Adipose tissue (tissue), 3 donors: ENCODE results near the gene ABCA7. TPM values are rescaled to one million over a fixed set of nuclear protein-coding genes. Genes with fewer than 3 reads are reported as not detected.

Experiments
- H3K27ac ChIP-seq: one replicate; pipeline ENCODE4 v1.5.1; 2013; ENCODE audit warnings: low read depth, low read length
- WGBS, 3 donors: extraction: QIAGEN DNeasy Blood & Tissue Kit; methylation state at CpG; one replicate each; pipeline ENCODE4 v1.1.7; 2013; 5-methylcytosine and 5-hydroxymethylcytosine counted together
- polyA plus RNA-seq, 3 donors: library from polyadenylated mRNA; stranded (reverse); fragments of 200-250 nt; gene quantifications; one replicate each; pipeline ENCODE4 v1.2.3, GENCODE V29; 2013
- donor health status: healthy with polysubstance abuse.
- donor health status: Bipolar disorder and iron deficiency.
- donor health status: healthy.

Gene ABCA7
- polyA plus RNA-seq, 3 donors, result 9.6 to 26.2 (median 14.7) TPM

- H3K27ac ChIP-seq, result no peak overlapping the region
- WGBS, 3 donors, result 3 to 5% (median 4%) methylated on average over 38 to 72 of the region's 73 CpGs
These were observed 39.0 kb upstream of the ABCA7 start for GRCh38 chr19:1000591-1001537.

- 8 to 12% (median 10%) methylated on average over 17 to 20 of the region's 20 CpGs for WGBS, 3 donors
- H3K27ac ChIP-seq, result no peak overlapping the region
These were observed 38.3 kb upstream of the ABCA7 start for GRCh38 chr19:1001538-1002166.

- H3K27ac ChIP-seq, result no peak overlapping the region
- WGBS, 3 donors, result 75 to 82% (median 81%) methylated on average over 4 of the region's 4 CpGs
These were observed 37.3 kb upstream of the ABCA7 start for GRCh38 chr19:1002600-1002999.

GRCh38 chr19:1003283-1003682 is 36.6 kb upstream of the ABCA7 start:
- no peak overlapping the region for H3K27ac ChIP-seq
- WGBS, 3 donors, result 84 to 87% (median 86%) methylated on average over 35 to 37 of the region's 37 CpGs

GRCh38 chr19:1004204-1004802 is 35.6 kb upstream of the ABCA7 start:
- no peak overlapping the region for H3K27ac ChIP-seq
- 59 to 76% (median 74%) methylated on average over 22 to 32 of the region's 32 CpGs for WGBS, 3 donors

GRCh38 chr19:1004803-1005664 is 34.9 kb upstream of the ABCA7 start:
- WGBS, 3 donors, result 87 to 89% (median 89%) methylated on average over 69 to 70 of the region's 70 CpGs
- no peak overlapping the region for H3K27ac ChIP-seq

GRCh38 chr19:1006711-1007398 is 33.1 kb upstream of the ABCA7 start:
- WGBS, 3 donors, result 66 to 84% (median 79%) methylated on average over 26 to 27 of the region's 27 CpGs
- no peak overlapping the region for H3K27ac ChIP-seq

- 92 to 94% (median 93%) methylated on average over 56 to 73 of the region's 73 CpGs for WGBS, 3 donors
- no peak overlapping the region for H3K27ac ChIP-seq
These were observed 32.3 kb upstream of the ABCA7 start for GRCh38 chr19:1007399-1008251.

- WGBS, 3 donors, result 90 to 95% (median 91%) methylated on average over 38 to 45 of the region's 45 CpGs
These were observed 31.5 kb upstream of the ABCA7 start for GRCh38 chr19:1008268-1009040.

GRCh38 chr19:1009041-1009980 is 30.6 kb upstream of the ABCA7 start:
- WGBS, 3 donors, result 62 to 86% (median 69%) methylated on average over 78 to 92 of the region's 92 CpGs
- H3K27ac ChIP-seq, result no peak overlapping the region

More at GRCh38 chr19:1008268-1009040, 31.5 kb upstream of the ABCA7 start:
- H3K27ac ChIP-seq, result no peak overlapping the region

GRCh38 chr19:1009981-1010538 is 29.8 kb upstream of the ABCA7 start:
- H3K27ac ChIP-seq, result no peak overlapping the region
- WGBS, 3 donors, result 77 to 81% (median 77%) methylated on average over 20 to 29 of the region's 29 CpGs

- WGBS, 3 donors, result 91 to 96% (median 93%) methylated on average over 52 to 56 of the region's 56 CpGs
- no peak overlapping the region for H3K27ac ChIP-seq
These were observed 29.1 kb upstream of the ABCA7 start for GRCh38 chr19:1010586-1011510.

GRCh38 chr19:1011831-1012333 is 28.0 kb upstream of the ABCA7 start:
- WGBS, 3 donors, result 91 to 96% (median 93%) methylated on average over 35 to 36 of the region's 36 CpGs
- H3K27ac ChIP-seq, result no peak overlapping the region

GRCh38 chr19:1012334-1012733 is 27.6 kb upstream of the ABCA7 start:
- WGBS, 3 donors, result 91 to 95% (median 93%) methylated on average over 16 to 18 of the region's 18 CpGs
- H3K27ac ChIP-seq, result no peak overlapping the region
